A673 (cell line): ENCODE data around the gene ZBTB22.

Experiments
- EZH2 ChIP-seq: fragments of 200-600 bp; sonication (generic); IDR thresholded peaks from 2 replicates; pipeline ENCODE4 v1.6.1; 2017; ENCODE audit warnings: borderline replicate concordance, low read depth, mild to moderate bottlenecking, mixed read lengths, antibody characterized with exemption, low read length; ENCODE audit not compliant: poor library complexity, severe bottlenecking
- TF ChIP-seq, protein P1 (sequence below): fragments of 300-800, 200-600 bp; sonication (generic); conservative IDR thresholded peaks from 2 replicates; pipeline ENCODE4 v1.5.1; 2017; ENCODE audit warnings: low read depth, mild to moderate bottlenecking, antibody characterized with exemption, low read length, moderate library complexity, mixed read lengths

DNA sequence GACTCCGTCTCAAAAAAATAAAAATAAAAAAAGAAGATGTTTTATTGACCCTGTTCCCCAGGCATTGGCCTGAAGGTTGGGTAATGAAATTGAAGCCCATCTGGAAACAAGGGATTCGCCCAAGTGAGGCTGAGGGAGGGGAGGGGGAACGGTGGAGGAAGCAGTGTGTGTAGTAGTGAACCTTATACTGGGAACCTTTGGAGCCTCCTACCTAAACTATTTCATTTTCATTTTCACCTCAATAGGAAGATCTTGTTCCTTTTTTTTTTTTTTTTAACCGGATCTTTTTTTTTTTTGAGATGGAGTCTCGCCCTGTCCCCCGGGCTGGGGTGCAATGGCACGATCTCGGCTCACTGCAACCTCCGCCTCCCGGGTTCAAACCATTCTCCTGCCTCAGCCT is 13.2 kb upstream of the ZBTB22 start:
- TF ChIP-seq, protein P1, sequence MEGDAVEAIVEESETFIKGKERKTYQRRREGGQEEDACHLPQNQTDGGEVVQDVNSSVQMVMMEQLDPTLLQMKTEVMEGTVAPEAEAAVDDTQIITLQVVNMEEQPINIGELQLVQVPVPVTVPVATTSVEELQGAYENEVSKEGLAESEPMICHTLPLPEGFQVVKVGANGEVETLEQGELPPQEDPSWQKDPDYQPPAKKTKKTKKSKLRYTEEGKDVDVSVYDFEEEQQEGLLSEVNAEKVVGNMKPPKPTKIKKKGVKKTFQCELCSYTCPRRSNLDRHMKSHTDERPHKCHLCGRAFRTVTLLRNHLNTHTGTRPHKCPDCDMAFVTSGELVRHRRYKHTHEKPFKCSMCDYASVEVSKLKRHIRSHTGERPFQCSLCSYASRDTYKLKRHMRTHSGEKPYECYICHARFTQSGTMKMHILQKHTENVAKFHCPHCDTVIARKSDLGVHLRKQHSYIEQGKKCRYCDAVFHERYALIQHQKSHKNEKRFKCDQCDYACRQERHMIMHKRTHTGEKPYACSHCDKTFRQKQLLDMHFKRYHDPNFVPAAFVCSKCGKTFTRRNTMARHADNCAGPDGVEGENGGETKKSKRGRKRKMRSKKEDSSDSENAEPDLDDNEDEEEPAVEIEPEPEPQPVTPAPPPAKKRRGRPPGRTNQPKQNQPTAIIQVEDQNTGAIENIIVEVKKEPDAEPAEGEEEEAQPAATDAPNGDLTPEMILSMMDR, result no peak
- no peak for TF ChIP-seq EZH2
